ENCODE data around the gene ZNF236.

GRCh38 chr18:76880026-76880425 is 57.7 kb downstream of the ZNF236 start:
- TF ChIP-seq CTCF (IDR thresholded peaks at IDR 0.05) (no peak), POLR2AphosphoS5 (IDR thresholded peaks at IDR 0.05) (no peak), POLR2A (IDR thresholded peaks at IDR 0.05) (no peak)

Measured in stomach (tissue), 4 donors.